Measurements from ENCODE around the gene GPR176. TPM values are rescaled to one million over a fixed set of nuclear protein-coding genes. Genes with fewer than 3 reads are reported as not detected.

GPR176 gene
- polyA plus RNA-seq, 1 of the 3 experiments (the other 2 are of a cell fraction): 21.9 TPM

Small RNA genes lying within 50 kb of the gene (small RNA-seq; reads per million reads assigned to genes)
- 0 reads per million in 7 experiments for gene RF00019

Other genes starting within 250 kb of the GPR176 start
- gene FSIP1, start 137.4 kb downstream of the GPR176 start, polyA plus RNA-seq (2012; rRNA removed): 0.43 and 0.45 TPM in 2 replicates
- 52.8 and 63.7 TPM in 2 replicates for gene EIF2AK4, start 13.8 kb upstream of the GPR176 start, polyA plus RNA-seq (2012; rRNA removed)
- gene SRP14, start 118.9 kb upstream of the GPR176 start, polyA plus RNA-seq (2012; rRNA removed): 489 and 501 TPM in 2 replicates
- gene BMF, start 188.6 kb upstream of the GPR176 start, polyA plus RNA-seq (2012; rRNA removed): 0.72 and 1.0 TPM in 2 replicates
- 12.6 and 13.8 TPM in 2 replicates for gene BUB1B, start 240.8 kb upstream of the GPR176 start, polyA plus RNA-seq (2012; rRNA removed)

Measured in SK-N-SH (cell line).